IMR-90 (cell line): ENCODE results near the gene RRP9. TPM values are rescaled to one million over a fixed set of nuclear protein-coding genes. Genes with fewer than 3 reads are reported as not detected.

Source experiments
- ATAC-seq: fragments of 200-7000 bp; cut with Tn5 transposase; 2 replicates; pipeline ENCODE4 v1.9.1; 2020; ENCODE audit warnings: low read depth, mild to moderate bottlenecking, moderate library complexity
- BruUV-seq: library from RNA; stranded (reverse); fragments of 400-500 nt; replicated peaks from 2 replicates; lab custom pipeline; 2021; lab: Mats Ljungman, UMichigan
- CTCF ChIA-PET: fragments of 300-600 bp; formaldehyde crosslinking; extraction: SDS; loops from one replicate; lab custom pipeline; 2021; ENCODE audit warnings: antibody characterized with exemption; lab: Yijun Ruan, JAX
- POLR2A ChIA-PET: fragments of 300-600 bp; sonication (Branson Sonifier 250); formaldehyde crosslinking; loops from one replicate; lab custom pipeline; 2022; ENCODE audit warnings: antibody characterized with exemption; ENCODE audit not compliant: unreplicated experiment; lab: Charles Lee
- DNase-seq: peaks from one replicate; pipeline ENCODE4 v3.0.0; 2013
- H2AFZ ChIP-seq: replicated peaks from 2 replicates; pipeline ENCODE3; 2013; ENCODE audit warnings: low read length, mild to moderate bottlenecking; ENCODE audit not compliant: poor library complexity
- H2AK5ac ChIP-seq: 2 replicates; pipeline ENCODE4 v1.6.1; 2013; ENCODE audit warnings: low read depth, low read length, inconsistent platforms
- H2AK9ac ChIP-seq: replicated peaks from 2 replicates; pipeline ENCODE3; 2013; ENCODE audit warnings: mild to moderate bottlenecking, low read depth, low read length, moderate library complexity; ENCODE audit not compliant: poor library complexity
- H2BK120ac ChIP-seq: 2 replicates; pipeline ENCODE4 v1.6.1; 2013; ENCODE audit warnings: low read depth, low read length, inconsistent platforms
- H2BK15ac ChIP-seq: 3 replicates; pipeline ENCODE4 v1.6.1; 2013; ENCODE audit warnings: low read depth, low read length, inconsistent platforms
- H2BK20ac ChIP-seq: 2 replicates; pipeline ENCODE4 v1.6.1; 2013; ENCODE audit warnings: low read depth, mild to moderate bottlenecking, inconsistent platforms, low read length, moderate library complexity
- H2BK5ac ChIP-seq: 2 replicates; pipeline ENCODE4 v1.6.1; 2013; ENCODE audit warnings: mild to moderate bottlenecking, low read depth, low read length, inconsistent platforms; ENCODE audit not compliant: poor library complexity, severe bottlenecking
- H3K14ac ChIP-seq: replicated peaks from 2 replicates; pipeline ENCODE4 v1.6.1; 2013; ENCODE audit warnings: low read depth, low read length, inconsistent platforms
- H3K18ac ChIP-seq: 2 replicates; pipeline ENCODE4 v1.6.1; 2013; ENCODE audit warnings: low read depth, low read length, control low read depth
- H3K23ac ChIP-seq: 2 replicates; pipeline ENCODE4 v1.6.1; 2013; ENCODE audit warnings: low read depth, low read length, inconsistent platforms
- H3K27ac ChIP-seq: 2 replicates; pipeline ENCODE4 v1.5.1; 2013; ENCODE audit warnings: mild to moderate bottlenecking, control low read depth, low read length; ENCODE audit not compliant: insufficient read depth
- H3K27me3 ChIP-seq: 2 replicates; pipeline ENCODE4 v1.6.1; 2013; ENCODE audit warnings: low read length; ENCODE audit not compliant: control insufficient read depth, insufficient read depth
- H3K36me3 ChIP-seq: 2 replicates; pipeline ENCODE4 v1.6.1; 2013; ENCODE audit warnings: low read length, mixed read lengths; ENCODE audit not compliant: control insufficient read depth, insufficient read depth
- H3K4ac ChIP-seq: 2 replicates; pipeline ENCODE4 v1.6.1; 2013; ENCODE audit warnings: low read depth, low read length, inconsistent platforms
- H3K4me1 ChIP-seq: 2 replicates; pipeline ENCODE4 v1.6.1; 2013; ENCODE audit warnings: low read length, mixed read lengths; ENCODE audit not compliant: control insufficient read depth, insufficient read depth
- H3K4me2 ChIP-seq: 2 replicates; pipeline ENCODE4 v1.6.1; 2013; ENCODE audit warnings: low read depth, mild to moderate bottlenecking, control low read depth, low read length, moderate library complexity
- H3K4me3 ChIP-seq: 2 replicates; pipeline ENCODE4 v1.5.1; 2013; ENCODE audit warnings: low read depth, mild to moderate bottlenecking, control low read depth, low read length, moderate library complexity; ENCODE audit not compliant: insufficient read depth
- H3K56ac ChIP-seq: 2 replicates; pipeline ENCODE4 v1.6.1; 2013; ENCODE audit warnings: low read length, inconsistent platforms; ENCODE audit not compliant: insufficient read depth; ENCODE audit errors: extremely low read depth
- H3K79me1 ChIP-seq, 2 experiments: 2 replicates each; pipeline ENCODE4 v1.6.1; 2013; ENCODE audit warnings: low read length in 2 of 2, inconsistent platforms in 1 of 2, low read depth in 1 of 2
- H3K9ac ChIP-seq: 2 replicates; pipeline ENCODE4 v1.6.1; 2013; ENCODE audit warnings: low read depth, low read length, control low read depth
- H3K9me1 ChIP-seq: 2 replicates; pipeline ENCODE4 v1.6.1; 2013; ENCODE audit warnings: low read length, inconsistent platforms; ENCODE audit not compliant: insufficient read depth
- H3K9me3 ChIP-seq: 2 replicates; pipeline ENCODE4 v1.6.1; 2013; ENCODE audit warnings: low read length; ENCODE audit not compliant: control insufficient read depth, insufficient read depth
- H4K20me1 ChIP-seq: 2 replicates; pipeline ENCODE4 v1.6.1; 2013; ENCODE audit warnings: low read length, inconsistent platforms; ENCODE audit not compliant: insufficient read depth
- H4K5ac ChIP-seq: 2 replicates; pipeline ENCODE4 v1.6.1; 2013; ENCODE audit warnings: mild to moderate bottlenecking, low read depth, low read length, control low read depth
- H4K8ac ChIP-seq, 2 experiments: 2 replicates each; pipeline ENCODE4 v1.6.1; 2013; ENCODE audit warnings: low read depth in 2 of 2, low read length in 2 of 2, control low read depth in 1 of 2, inconsistent platforms in 1 of 2
- H4K91ac ChIP-seq: 2 replicates; pipeline ENCODE4 v1.6.1; 2013; ENCODE audit warnings: low read depth, low read length, inconsistent platforms; ENCODE audit not compliant: insufficient read depth
- BHLHE40 ChIP-seq: fragments of 150-350 bp; IDR thresholded peaks from 2 replicates; pipeline ENCODE4 v1.6.1; 2016; ENCODE audit warnings: mild to moderate bottlenecking, low read depth, low read length
- CEBPB ChIP-seq: IDR thresholded peaks from 2 replicates; pipeline ENCODE4 v1.6.1; 2012; ENCODE audit warnings: low read depth, low read length, improper control_type of control experiment
- CHD1 ChIP-seq: IDR thresholded peaks from 2 replicates; pipeline ENCODE4 v1.6.1; 2012; ENCODE audit warnings: low read depth, low read length, improper control_type of control experiment
- FOS ChIP-seq: fragments of 150-350 bp; IDR thresholded peaks from 2 replicates; pipeline ENCODE4 v1.6.1; 2016; ENCODE audit warnings: low read depth, low read length
- MAFK ChIP-seq: IDR thresholded peaks from 2 replicates; pipeline ENCODE4 v1.6.1; 2012; ENCODE audit warnings: low read depth, low read length, improper control_type of control experiment
- MAZ ChIP-seq: IDR thresholded peaks from 2 replicates; pipeline ENCODE4 v1.6.1; 2012; ENCODE audit warnings: low read depth, mild to moderate bottlenecking, low read length, improper control_type of control experiment, moderate library complexity, borderline replicate concordance
- MXI1 ChIP-seq: IDR thresholded peaks from 2 replicates; pipeline ENCODE4 v1.6.1; 2012; ENCODE audit warnings: low read depth, mild to moderate bottlenecking, low read length, moderate library complexity, borderline replicate concordance
- NFE2L2 ChIP-seq: fragments of 150-350 bp; IDR thresholded peaks from 2 replicates; pipeline ENCODE4 v1.6.1; 2016; ENCODE audit warnings: low read depth, mild to moderate bottlenecking, low read length
- POLR2A ChIP-seq: IDR thresholded peaks from 2 replicates; pipeline ENCODE4 v1.6.1; 2012; ENCODE audit warnings: mild to moderate bottlenecking, low read depth, low read length
- RAD21 ChIP-seq: IDR thresholded peaks from 2 replicates; pipeline ENCODE4 v1.6.1; 2012; ENCODE audit warnings: low read length, improper control_type of control experiment
- RCOR1 ChIP-seq: IDR thresholded peaks from 2 replicates; pipeline ENCODE4 v1.6.1; 2012; ENCODE audit warnings: mild to moderate bottlenecking, low read length, improper control_type of control experiment; ENCODE audit not compliant: insufficient replicate concordance
- RFX5 ChIP-seq: IDR thresholded peaks from 2 replicates; pipeline ENCODE4 v1.8.0; 2012; ENCODE audit warnings: low read depth, mild to moderate bottlenecking, low read length, moderate library complexity
- SMC3 ChIP-seq: fragments of 150-350 bp; IDR thresholded peaks from 2 replicates; pipeline ENCODE4 v1.6.1; 2016; ENCODE audit warnings: low read depth, mild to moderate bottlenecking, antibody characterized with exemption, low read length, moderate library complexity
- WGBS, 2 experiments: methylation state at CpG; one replicate each; pipeline versions ENCODE4 v1.1.5 to v1.1.7; 2013; ENCODE audit warnings: missing lambda C conversion rate in 2 of 2; ENCODE audit not compliant: insufficient read length in 1 of 2; ENCODE audit errors: extremely low coverage in 2 of 2; 5-methylcytosine and 5-hydroxymethylcytosine counted together
- dilution Hi-C: fragments of 300-500 bp; cut with HindIII; formaldehyde crosslinking; loops from one replicate; pipeline ENCODE4 v1.14.3; 2018; ENCODE audit warnings: low sequenced_read_pairs; ENCODE audit not compliant: unreplicated experiment
- in situ Hi-C: fragments of 300-500 bp; cut with MboI; formaldehyde crosslinking; loops from 3 replicates; pipeline ENCODE4 v1.14.3; 2019; ENCODE audit warnings: low sequenced_read_pairs, inconsistent platforms, mixed read lengths
- intact Hi-C: fragments of 100-400 bp; cut with micrococcal nuclease; formaldehyde crosslinking; loops from 2 replicates; pipeline ENCODE4 v1.10.0; 2022
- polyA plus RNA-seq, 3 experiments: library from polyadenylated mRNA; depleted of rRNA; stranded (reverse); fragments of >200 nt; gene quantifications; 2 replicates each; pipeline ENCODE4 v1.2.3, GENCODE V29; 2012; ENCODE audit warnings: low replicate concordance in 1 of 3
- total RNA-seq: library from RNA; depleted of rRNA; stranded (reverse); fragments of >200 nt; gene quantifications from 2 replicates; pipeline ENCODE4 v1.2.3, GENCODE V29; 2012
- TF ChIP-seq, protein P1 (sequence below): fragments of 150-350 bp; IDR thresholded peaks from 2 replicates; pipeline ENCODE4 v1.6.1; 2016; ENCODE audit warnings: low read depth, mild to moderate bottlenecking, low read length, moderate library complexity, borderline replicate concordance
- TF ChIP-seq, protein P2 (sequence below): conservative IDR thresholded peaks from 2 replicates; pipeline ENCODE4 v1.5.1; 2012; ENCODE audit warnings: mild to moderate bottlenecking, low read depth, low read length, improper control_type of control experiment
- TF ChIP-seq, protein P3 (sequence below): fragments of 150-350 bp; IDR thresholded peaks from 2 replicates; pipeline ENCODE4 v1.6.1; 2017; ENCODE audit warnings: mild to moderate bottlenecking, antibody characterized with exemption, low read length, low read depth

RRP9 gene
- total and polyA plus RNA-seq, 2 of the 4 experiments (the other 2 are of a cell fraction): 30.9 to 39.8 TPM

DNA sequence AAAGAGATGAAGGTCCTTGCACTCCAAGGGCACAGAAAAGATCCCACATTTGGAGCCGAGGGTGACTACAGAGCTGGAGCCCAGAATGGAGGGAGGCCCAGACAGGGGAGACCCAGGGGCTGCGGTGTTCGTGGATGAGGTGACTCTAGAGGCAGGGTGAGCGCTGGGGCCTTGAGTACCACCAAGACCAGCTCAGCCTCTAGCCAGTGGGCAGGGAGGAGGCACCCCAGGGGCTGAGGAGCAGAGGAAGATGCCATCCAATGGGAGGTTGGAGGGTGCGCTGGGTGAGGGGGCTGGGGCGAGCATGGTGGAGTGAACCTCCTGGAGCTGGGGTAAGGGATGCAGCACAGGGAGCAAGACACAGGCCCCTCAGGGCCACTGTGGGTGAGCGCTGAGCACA lies 13.3 kb downstream of the RRP9 start:
- dilution Hi-C loops: no loop called here
- ATAC-seq (no peak), DNase-seq (no peak)
- Histone ChIP-seq H2AK9ac (no peak overlapping the region), H2BK120ac (no peak overlapping the region), H3K23ac (no peak overlapping the region), H3K14ac (no peak overlapping the region), H3K18ac (no peak overlapping the region), H3K9ac (no peak overlapping the region), H3K4ac (no peak overlapping the region), H4K20me1 (no peaks in the 10 kb centered on the region), H4K91ac (no peak overlapping the region), H3K56ac (no peak overlapping the region), H4K8ac (no peak overlapping the region), H3K9me3 (no peaks in the 10 kb centered on the region), H2BK20ac (no peak overlapping the region), H2AFZ (no peak overlapping the region), H3K4me2 (no peak overlapping the region), H3K79me1 (no peaks in the 10 kb centered on the region), H3K4me1 (no peaks in the 10 kb centered on the region), H3K36me3 (peaks cover 14% of the 10 kb centered on the region), H2BK15ac (no peak overlapping the region), H4K5ac (no peak overlapping the region), H3K27me3 (no peaks in the 10 kb centered on the region), H3K4me3 (no peak overlapping the region), H3K9me1 (no peaks in the 10 kb centered on the region), H2AK5ac (no peak overlapping the region), H2BK5ac (no peak overlapping the region), H3K27ac (no peak overlapping the region)
- POLR2A ChIA-PET: no interaction called here
- in situ Hi-C loops: loop anchor here (25.0 kb wide), 1 partner anchor 541 kb away; the partner anchor contains the start of genes MANF and RBM15B
- TF ChIP-seq MAFK (no peak), NFE2L2 (no peak), SMC3 (no peak), MAZ (no peak), CEBPB (no peak), RFX5 (no peak), FOS (no peak), RAD21 (no peak), POLR2A (no peak), CHD1 (no peak), MXI1 (no peak), BHLHE40 (no peak), RCOR1 (no peak)
- TF ChIP-seq, protein P1, sequence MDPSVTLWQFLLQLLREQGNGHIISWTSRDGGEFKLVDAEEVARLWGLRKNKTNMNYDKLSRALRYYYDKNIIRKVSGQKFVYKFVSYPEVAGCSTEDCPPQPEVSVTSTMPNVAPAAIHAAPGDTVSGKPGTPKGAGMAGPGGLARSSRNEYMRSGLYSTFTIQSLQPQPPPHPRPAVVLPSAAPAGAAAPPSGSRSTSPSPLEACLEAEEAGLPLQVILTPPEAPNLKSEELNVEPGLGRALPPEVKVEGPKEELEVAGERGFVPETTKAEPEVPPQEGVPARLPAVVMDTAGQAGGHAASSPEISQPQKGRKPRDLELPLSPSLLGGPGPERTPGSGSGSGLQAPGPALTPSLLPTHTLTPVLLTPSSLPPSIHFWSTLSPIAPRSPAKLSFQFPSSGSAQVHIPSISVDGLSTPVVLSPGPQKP: no peak
- TF ChIP-seq, protein P2, sequence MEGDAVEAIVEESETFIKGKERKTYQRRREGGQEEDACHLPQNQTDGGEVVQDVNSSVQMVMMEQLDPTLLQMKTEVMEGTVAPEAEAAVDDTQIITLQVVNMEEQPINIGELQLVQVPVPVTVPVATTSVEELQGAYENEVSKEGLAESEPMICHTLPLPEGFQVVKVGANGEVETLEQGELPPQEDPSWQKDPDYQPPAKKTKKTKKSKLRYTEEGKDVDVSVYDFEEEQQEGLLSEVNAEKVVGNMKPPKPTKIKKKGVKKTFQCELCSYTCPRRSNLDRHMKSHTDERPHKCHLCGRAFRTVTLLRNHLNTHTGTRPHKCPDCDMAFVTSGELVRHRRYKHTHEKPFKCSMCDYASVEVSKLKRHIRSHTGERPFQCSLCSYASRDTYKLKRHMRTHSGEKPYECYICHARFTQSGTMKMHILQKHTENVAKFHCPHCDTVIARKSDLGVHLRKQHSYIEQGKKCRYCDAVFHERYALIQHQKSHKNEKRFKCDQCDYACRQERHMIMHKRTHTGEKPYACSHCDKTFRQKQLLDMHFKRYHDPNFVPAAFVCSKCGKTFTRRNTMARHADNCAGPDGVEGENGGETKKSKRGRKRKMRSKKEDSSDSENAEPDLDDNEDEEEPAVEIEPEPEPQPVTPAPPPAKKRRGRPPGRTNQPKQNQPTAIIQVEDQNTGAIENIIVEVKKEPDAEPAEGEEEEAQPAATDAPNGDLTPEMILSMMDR: no peak
- TF ChIP-seq, protein P3, sequence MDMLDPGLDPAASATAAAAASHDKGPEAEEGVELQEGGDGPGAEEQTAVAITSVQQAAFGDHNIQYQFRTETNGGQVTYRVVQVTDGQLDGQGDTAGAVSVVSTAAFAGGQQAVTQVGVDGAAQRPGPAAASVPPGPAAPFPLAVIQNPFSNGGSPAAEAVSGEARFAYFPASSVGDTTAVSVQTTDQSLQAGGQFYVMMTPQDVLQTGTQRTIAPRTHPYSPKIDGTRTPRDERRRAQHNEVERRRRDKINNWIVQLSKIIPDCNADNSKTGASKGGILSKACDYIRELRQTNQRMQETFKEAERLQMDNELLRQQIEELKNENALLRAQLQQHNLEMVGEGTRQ: no peak
- 80% methylated on average over 1 of the region's 7 CpGs; no CpG with 5 or more reads in 1 of the 2 experiments for WGBS, 2 experiments
- intact Hi-C loops: loop anchor here (10.0 kb wide), 1 partner anchor 594 kb away; no protein-coding TSS in a partner anchor
- BruUV-seq: no TSS peak
- CTCF ChIA-PET: no interaction called here
